PFSK-1 (cell line): ENCODE measurements around the gene DIRAS1.

Experiments
- FOXP2 ChIP-seq: optimal IDR thresholded peaks from 2 replicates; pipeline ENCODE3; 2011; ENCODE audit warnings: borderline replicate concordance, control low read depth, inconsistent platforms; ENCODE audit not compliant: insufficient read depth; ENCODE audit errors: extremely low read length, extremely low read depth
- POLR2AphosphoS5 ChIP-seq: IDR thresholded peaks from 2 replicates; pipeline ENCODE4 v1.6.1; 2012; ENCODE audit warnings: low read depth, mild to moderate bottlenecking, control low read depth, low read length, moderate library complexity
- SIN3A ChIP-seq: IDR thresholded peaks from 2 replicates; pipeline ENCODE4 v1.6.1; 2012; ENCODE audit warnings: mild to moderate bottlenecking, low read length, moderate library complexity, borderline replicate concordance; ENCODE audit not compliant: insufficient read depth
- TAF1 ChIP-seq: IDR thresholded peaks from 2 replicates; pipeline ENCODE4 v1.6.1; 2012; ENCODE audit warnings: low read length, control low read depth, borderline replicate concordance; ENCODE audit not compliant: insufficient read depth
- TF ChIP-seq, protein P1 (sequence below), 2 experiments: IDR thresholded peaks; 2 replicates each; pipeline versions ENCODE4 v1.6.1 to v1.8.0; 2011 to 2012; ENCODE audit warnings: low read depth in 2 of 2, low read length in 2 of 2, control low read depth in 1 of 2, inconsistent platforms in 1 of 2, mild to moderate bottlenecking in 1 of 2, moderate library complexity in 1 of 2; ENCODE audit not compliant: insufficient read depth in 1 of 2

The DIRAS1 gene

DNA sequence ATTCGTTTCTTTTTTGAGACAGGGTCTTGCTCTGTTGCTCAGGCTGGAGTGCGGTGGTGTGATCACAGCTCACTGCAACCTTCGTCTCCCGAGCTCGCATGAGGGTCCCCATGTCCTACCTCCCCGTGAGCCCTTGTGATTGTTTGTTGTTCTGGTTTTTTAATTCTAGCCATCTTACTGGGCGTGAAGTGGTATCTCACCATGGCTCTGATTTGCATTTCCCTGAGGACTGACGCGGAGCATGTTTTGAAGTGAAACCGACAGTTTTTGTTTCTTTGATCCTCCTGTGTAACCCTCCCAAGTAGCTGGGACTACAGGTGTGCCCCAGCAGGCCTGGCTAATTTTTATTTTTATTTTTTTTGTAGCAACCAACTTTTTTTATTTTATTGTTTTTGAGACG is 40.4 kb downstream of the DIRAS1 start:
- TF ChIP-seq SIN3A (no peak), FOXP2 (no peak), TAF1 (no peak), POLR2AphosphoS5 (no peak)
- TF ChIP-seq, protein P1, sequence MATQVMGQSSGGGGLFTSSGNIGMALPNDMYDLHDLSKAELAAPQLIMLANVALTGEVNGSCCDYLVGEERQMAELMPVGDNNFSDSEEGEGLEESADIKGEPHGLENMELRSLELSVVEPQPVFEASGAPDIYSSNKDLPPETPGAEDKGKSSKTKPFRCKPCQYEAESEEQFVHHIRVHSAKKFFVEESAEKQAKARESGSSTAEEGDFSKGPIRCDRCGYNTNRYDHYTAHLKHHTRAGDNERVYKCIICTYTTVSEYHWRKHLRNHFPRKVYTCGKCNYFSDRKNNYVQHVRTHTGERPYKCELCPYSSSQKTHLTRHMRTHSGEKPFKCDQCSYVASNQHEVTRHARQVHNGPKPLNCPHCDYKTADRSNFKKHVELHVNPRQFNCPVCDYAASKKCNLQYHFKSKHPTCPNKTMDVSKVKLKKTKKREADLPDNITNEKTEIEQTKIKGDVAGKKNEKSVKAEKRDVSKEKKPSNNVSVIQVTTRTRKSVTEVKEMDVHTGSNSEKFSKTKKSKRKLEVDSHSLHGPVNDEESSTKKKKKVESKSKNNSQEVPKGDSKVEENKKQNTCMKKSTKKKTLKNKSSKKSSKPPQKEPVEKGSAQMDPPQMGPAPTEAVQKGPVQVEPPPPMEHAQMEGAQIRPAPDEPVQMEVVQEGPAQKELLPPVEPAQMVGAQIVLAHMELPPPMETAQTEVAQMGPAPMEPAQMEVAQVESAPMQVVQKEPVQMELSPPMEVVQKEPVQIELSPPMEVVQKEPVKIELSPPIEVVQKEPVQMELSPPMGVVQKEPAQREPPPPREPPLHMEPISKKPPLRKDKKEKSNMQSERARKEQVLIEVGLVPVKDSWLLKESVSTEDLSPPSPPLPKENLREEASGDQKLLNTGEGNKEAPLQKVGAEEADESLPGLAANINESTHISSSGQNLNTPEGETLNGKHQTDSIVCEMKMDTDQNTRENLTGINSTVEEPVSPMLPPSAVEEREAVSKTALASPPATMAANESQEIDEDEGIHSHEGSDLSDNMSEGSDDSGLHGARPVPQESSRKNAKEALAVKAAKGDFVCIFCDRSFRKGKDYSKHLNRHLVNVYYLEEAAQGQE (IDR thresholded peaks at IDR 0.05; ENCODE audit: insufficient read depth in 1 of 2, low read depth in 2 of 2, low read length in 2 of 2), result no peak

DNA sequence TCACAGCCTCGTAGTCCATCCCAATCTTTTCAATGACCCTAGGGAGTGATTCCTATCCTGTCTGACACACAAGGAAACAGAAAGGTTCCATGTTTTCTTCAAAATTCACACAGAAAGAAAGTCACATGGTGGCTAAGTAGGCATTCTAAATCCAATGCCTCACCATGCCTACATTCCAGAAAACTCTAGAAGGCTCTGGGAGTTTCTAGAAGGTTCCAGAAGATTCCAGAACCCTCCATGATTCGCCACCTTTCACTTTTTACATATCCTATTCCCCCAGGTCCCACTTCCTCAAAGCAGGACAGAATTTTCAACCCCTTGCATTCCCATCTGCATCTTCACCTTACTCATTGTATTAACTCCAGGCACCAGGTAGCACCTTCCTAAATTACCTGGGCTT is 41.7 kb downstream of the DIRAS1 start:
- no peak for TF ChIP-seq FOXP2
- TF ChIP-seq TAF1, result no peak
- TF ChIP-seq SIN3A, result no peak
- no peak for TF ChIP-seq POLR2AphosphoS5

DNA sequence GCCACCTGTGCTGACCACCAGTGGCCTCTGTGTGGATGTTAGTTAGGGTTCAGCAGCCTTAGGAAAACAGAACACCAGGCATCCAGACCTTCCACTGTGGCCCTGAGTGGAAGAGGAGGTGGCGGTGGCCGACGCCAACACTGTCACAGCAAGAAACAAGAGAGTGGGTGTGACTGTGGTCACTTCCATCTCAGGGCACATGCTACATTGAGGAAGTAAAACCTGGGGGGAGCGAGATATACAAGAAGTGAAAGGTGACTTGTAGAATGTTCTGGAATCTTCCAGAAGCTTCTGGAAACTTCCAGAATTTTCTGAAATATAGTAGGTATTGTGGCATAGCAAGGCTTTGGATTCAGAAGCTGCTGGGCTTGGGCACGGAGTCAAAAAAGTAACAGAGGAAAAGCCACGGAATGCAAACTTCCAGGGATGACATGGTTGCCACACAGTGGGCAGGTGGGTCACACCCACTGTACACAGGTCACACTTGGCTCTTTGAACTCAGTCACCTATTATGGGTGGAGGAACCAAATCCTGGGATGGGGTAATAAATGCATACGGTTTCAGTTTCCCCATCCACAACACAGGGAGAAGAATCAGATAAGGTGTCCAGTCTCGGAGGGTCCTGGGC is 43.0 kb downstream of the DIRAS1 start:
- TF ChIP-seq SIN3A (no peak), POLR2AphosphoS5 (no peak), TAF1 (no peak), FOXP2 (no peak)
- TF ChIP-seq, protein P1 (IDR thresholded peaks at IDR 0.05; ENCODE audit: insufficient read depth in 1 of 2, low read depth in 2 of 2, low read length in 2 of 2), result no peak

DNA sequence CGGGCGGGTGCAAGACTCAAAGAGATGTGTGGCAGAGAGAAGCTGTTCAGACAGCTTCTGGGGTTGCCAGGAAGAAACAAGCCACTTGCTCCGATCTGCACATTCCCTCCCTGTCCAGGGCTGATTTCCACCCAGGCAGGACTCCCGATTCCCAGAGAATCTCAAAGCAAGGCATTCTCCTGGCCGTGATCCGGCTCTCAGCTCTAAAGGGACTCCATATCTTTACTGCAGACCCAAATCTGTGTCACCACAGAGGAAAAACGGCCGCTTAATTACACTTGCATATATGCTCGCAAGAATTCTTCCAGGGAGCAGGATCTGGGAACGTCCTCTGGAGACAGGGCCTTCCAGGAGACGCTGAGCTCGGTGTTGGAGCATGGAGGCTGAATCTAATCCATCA is 44.3 kb downstream of the DIRAS1 start:
- TF ChIP-seq TAF1 (no peak), POLR2AphosphoS5 (no peak)
- TF ChIP-seq, protein P1 (IDR thresholded peaks at IDR 0.05; ENCODE audit: insufficient read depth in 1 of 2, low read depth in 2 of 2, low read length in 2 of 2), result no peak

DNA sequence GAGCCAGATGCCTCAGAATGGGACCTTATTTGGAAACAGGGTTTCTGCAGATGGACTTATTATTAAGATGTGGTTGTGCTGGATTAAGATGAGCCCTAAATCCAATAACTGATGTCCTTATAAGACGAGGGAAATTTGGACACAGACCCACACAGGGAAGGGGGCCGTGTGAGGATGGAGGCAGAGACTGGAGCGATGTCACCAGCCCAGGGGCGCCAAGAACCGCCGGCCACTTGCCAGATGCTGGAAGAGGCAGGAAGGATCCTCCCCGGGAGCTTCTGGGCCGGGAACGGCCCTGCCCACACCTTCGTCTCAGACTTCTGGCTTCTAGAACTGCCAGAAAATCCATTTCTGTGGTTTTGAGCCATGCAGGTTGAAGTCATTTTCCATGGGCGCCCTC is 45.3 kb downstream of the DIRAS1 start:
- no peak for TF ChIP-seq SIN3A
- TF ChIP-seq POLR2AphosphoS5, result no peak
- no peak for TF ChIP-seq FOXP2
- no peak for TF ChIP-seq TAF1
- TF ChIP-seq, protein P1 (IDR thresholded peaks at IDR 0.05; ENCODE audit: insufficient read depth in 1 of 2, low read depth in 2 of 2, low read length in 2 of 2), result no peak
